ENCODE measurements around the gene ADGRG3. TPM values are rescaled to one million over a fixed set of nuclear protein-coding genes. Genes with fewer than 3 reads are reported as not detected.

ADGRG3 gene
- 10 to 100 TPM; 13.1 to 18.4 (median 15.7) TPM for polyA plus RNA-seq

- Mint-ChIP-seq H3K27me3 (ENCODE audit: low read depth in 3 of 3) (peaks cover 11 to 20% (median 19%) of the 10 kb centered on the region in 3 donors), H3K4me3 (peak within 1 kb of the TSS; percentile 50 to 73 (median 69)), H3K4me1 (peaks cover 58 to 65% of the 10 kb centered on the region in 2 donors), H3K36me3 (peaks cover 9 to 15% (median 13%) of the 10 kb centered on the region in 3 donors), H3K27ac (peak within 1 kb of the TSS; percentile 92 to 99 (median 97)), H3K9me3 (no peaks in the 10 kb centered on the region)
- no peak for DNase-seq
Observed at GRCh38 chr16:57668263-57668571, at the start of gene ADGRG3. Gene ADGRG3 (plus strand): TSS chr16:57668306. CDS start chr16:57668348, 42 bp downstream.

GRCh38 chr16:57619133-57619605, 48.9 kb upstream of the ADGRG3 start:
- Mint-ChIP-seq H3K36me3 (peaks cover 0 to 4% (median 0%) of the 10 kb centered on the region in 3 donors), H3K4me1 (peaks cover 34 to 38% of the 10 kb centered on the region in 2 donors), H3K27ac (peak overlapping the region in 4 of 6 donors; percentile 8 to 78 (median 42)), H3K4me3 (no peak overlapping the region), H3K9me3 (no peaks in the 10 kb centered on the region), H3K27me3 (ENCODE audit: low read depth in 3 of 3) (peaks cover 0 to 2% (median 1%) of the 10 kb centered on the region in 3 donors)
- no peak for DNase-seq

GRCh38 chr16:57619606-57620334, 48.3 kb upstream of the ADGRG3 start:
- Mint-ChIP-seq H3K9me3 (no peaks in the 10 kb centered on the region), H3K36me3 (peaks cover 0 to 4% (median 0%) of the 10 kb centered on the region in 3 donors), H3K27ac (peak overlapping the region in 1 of 6 donors; percentile 46), H3K4me3 (no peak overlapping the region), H3K4me1 (peaks cover 28 to 32% of the 10 kb centered on the region in 2 donors), H3K27me3 (ENCODE audit: low read depth in 3 of 3) (peaks cover 0 to 2% (median 1%) of the 10 kb centered on the region in 3 donors)
- DNase-seq, result no peak

- Mint-ChIP-seq H3K9me3 (no peaks in the 10 kb centered on the region), H3K27me3 (ENCODE audit: low read depth in 3 of 3) (peaks cover 0 to 2% (median 1%) of the 10 kb centered on the region in 3 donors), H3K4me3 (no peak overlapping the region), H3K36me3 (peaks cover 0 to 4% (median 0%) of the 10 kb centered on the region in 3 donors), H3K4me1 (peaks cover 20 to 25% of the 10 kb centered on the region in 2 donors), H3K27ac (no peak overlapping the region)
- DNase-seq, result no peak
Observed at GRCh38 chr16:57620335-57621231, 47.5 kb upstream of the ADGRG3 start.

GRCh38 chr16:57621521-57622271, 46.4 kb upstream of the ADGRG3 start:
- H3K4me1 Mint-ChIP-seq, result peaks cover 18 to 20% of the 10 kb centered on the region in 2 donors
- H3K27ac Mint-ChIP-seq, result peak overlapping the region in 1 of 6 donors; percentile 40
- peaks cover 0 to 4% (median 2%) of the 10 kb centered on the region in 3 donors for H3K27me3 Mint-ChIP-seq (ENCODE audit: low read depth in 3 of 3)
- peaks cover 0 to 4% (median 0%) of the 10 kb centered on the region in 3 donors for H3K36me3 Mint-ChIP-seq
- no peaks in the 10 kb centered on the region for H3K9me3 Mint-ChIP-seq
- no peak overlapping the region for H3K4me3 Mint-ChIP-seq
- no peak for DNase-seq

- Mint-ChIP-seq H3K36me3 (peaks cover 0 to 4% (median 0%) of the 10 kb centered on the region in 3 donors), H3K9me3 (no peaks in the 10 kb centered on the region), H3K4me1 (peaks cover 15 to 23% of the 10 kb centered on the region in 2 donors), H3K27ac (peak overlapping the region in 2 of 6 donors; percentile 12 to 40), H3K27me3 (ENCODE audit: low read depth in 3 of 3) (peaks cover 0 to 8% (median 2%) of the 10 kb centered on the region in 3 donors), H3K4me3 (no peak overlapping the region)
- DNase-seq, result no peak
Observed at GRCh38 chr16:57622361-57623250, 45.5 kb upstream of the ADGRG3 start.

GRCh38 chr16:57623251-57624043, 44.7 kb upstream of the ADGRG3 start:
- no peak overlapping the region for H3K27ac Mint-ChIP-seq
- H3K36me3 Mint-ChIP-seq, result peaks cover 0 to 4% (median 0%) of the 10 kb centered on the region in 3 donors
- H3K4me1 Mint-ChIP-seq, result peaks cover 9 to 17% of the 10 kb centered on the region in 2 donors
- DNase-seq, result no peak
- no peaks in the 10 kb centered on the region for H3K9me3 Mint-ChIP-seq
- H3K4me3 Mint-ChIP-seq, result no peak overlapping the region
- H3K27me3 Mint-ChIP-seq (ENCODE audit: low read depth in 3 of 3), result peaks cover 0 to 8% (median 0%) of the 10 kb centered on the region in 3 donors

- Mint-ChIP-seq H3K27ac (no peak overlapping the region), H3K4me3 (no peak overlapping the region), H3K27me3 (ENCODE audit: low read depth in 3 of 3) (peaks cover 0 to 8% (median 3%) of the 10 kb centered on the region in 3 donors), H3K4me1 (peaks cover 10 to 17% of the 10 kb centered on the region in 2 donors), H3K9me3 (no peaks in the 10 kb centered on the region), H3K36me3 (no peaks in the 10 kb centered on the region)
- DNase-seq, result no peak
Observed at GRCh38 chr16:57624044-57624688, 43.9 kb upstream of the ADGRG3 start.

- H3K27ac Mint-ChIP-seq, result peak overlapping the region in 1 of 6 donors; percentile 22
- H3K4me1 Mint-ChIP-seq, result peaks cover 9 to 18% of the 10 kb centered on the region in 2 donors
- H3K27me3 Mint-ChIP-seq (ENCODE audit: low read depth in 3 of 3), result peaks cover 0 to 6% (median 3%) of the 10 kb centered on the region in 3 donors
- DNase-seq, result no peak
- H3K36me3 Mint-ChIP-seq, result no peaks in the 10 kb centered on the region
- no peak overlapping the region for H3K4me3 Mint-ChIP-seq
- no peaks in the 10 kb centered on the region for H3K9me3 Mint-ChIP-seq
Observed at GRCh38 chr16:57624806-57625500, 43.2 kb upstream of the ADGRG3 start.

- DNase-seq, result no peak
- Mint-ChIP-seq H3K4me1 (peaks cover 13 to 18% of the 10 kb centered on the region in 2 donors), H3K27ac (no peak overlapping the region), H3K27me3 (ENCODE audit: low read depth in 3 of 3) (peaks cover 0 to 6% (median 3%) of the 10 kb centered on the region in 3 donors), H3K9me3 (no peaks in the 10 kb centered on the region), H3K36me3 (no peaks in the 10 kb centered on the region), H3K4me3 (no peak overlapping the region)
Observed at GRCh38 chr16:57626420-57627170, 41.5 kb upstream of the ADGRG3 start.

Data from immature natural killer cell (primary cell).